ENCODE measurements around the gene ZNF141. TPM values are rescaled to one million over a fixed set of nuclear protein-coding genes. Genes with fewer than 3 reads are reported as not detected.
"Not testable (repeated sequence)": the region's sequence is repeated elsewhere in the genome, so short reads cannot be mapped to it uniquely, and the experiment has no call there.

ZNF141 gene
- total RNA-seq, 2 donors from 2014 or later: 17.2 to 32.2 TPM

- intact Hi-C loops (cut with DNase I): no loop called here
- H3K4me3 ChIP-seq: no peak overlapping the region
These were observed 46.8 kb downstream of the ZNF141 start for GRCh38 chr4:384311-385010.

GRCh38 chr4:385934-386707 is 48.5 kb downstream of the ZNF141 start:
- intact Hi-C loops (cut with DNase I): no loop called here
- Histone ChIP-seq H3K27me3 (replicated peaks; ENCODE audit: insufficient read depth) (no peaks in the 10 kb centered on the region), H3K9me3 (no peaks in the 10 kb centered on the region), H3K4me1 (replicated peaks) (no peaks in the 10 kb centered on the region), H3K36me3 (no peaks in the 10 kb centered on the region), H3K27ac (no peak overlapping the region), H3K4me3 (no peak overlapping the region)
- no peak for DNase-seq (ENCODE audit: low spot score)
- 6% methylated on average over 38 of the region's 46 CpGs for WGBS
- TF ChIP-seq POLR2AphosphoS5 (IDR thresholded peaks at IDR 0.05) (no peak), POLR2A (IDR thresholded peaks at IDR 0.05) (no peak)
- TF ChIP-seq, protein P1, sequence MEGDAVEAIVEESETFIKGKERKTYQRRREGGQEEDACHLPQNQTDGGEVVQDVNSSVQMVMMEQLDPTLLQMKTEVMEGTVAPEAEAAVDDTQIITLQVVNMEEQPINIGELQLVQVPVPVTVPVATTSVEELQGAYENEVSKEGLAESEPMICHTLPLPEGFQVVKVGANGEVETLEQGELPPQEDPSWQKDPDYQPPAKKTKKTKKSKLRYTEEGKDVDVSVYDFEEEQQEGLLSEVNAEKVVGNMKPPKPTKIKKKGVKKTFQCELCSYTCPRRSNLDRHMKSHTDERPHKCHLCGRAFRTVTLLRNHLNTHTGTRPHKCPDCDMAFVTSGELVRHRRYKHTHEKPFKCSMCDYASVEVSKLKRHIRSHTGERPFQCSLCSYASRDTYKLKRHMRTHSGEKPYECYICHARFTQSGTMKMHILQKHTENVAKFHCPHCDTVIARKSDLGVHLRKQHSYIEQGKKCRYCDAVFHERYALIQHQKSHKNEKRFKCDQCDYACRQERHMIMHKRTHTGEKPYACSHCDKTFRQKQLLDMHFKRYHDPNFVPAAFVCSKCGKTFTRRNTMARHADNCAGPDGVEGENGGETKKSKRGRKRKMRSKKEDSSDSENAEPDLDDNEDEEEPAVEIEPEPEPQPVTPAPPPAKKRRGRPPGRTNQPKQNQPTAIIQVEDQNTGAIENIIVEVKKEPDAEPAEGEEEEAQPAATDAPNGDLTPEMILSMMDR (IDR thresholded peaks at IDR 0.05): no peak

More at GRCh38 chr4:384311-385010, 46.8 kb downstream of the ZNF141 start:
- H3K27ac ChIP-seq: no peak overlapping the region
- TF ChIP-seq POLR2A (IDR thresholded peaks at IDR 0.05) (no peak), POLR2AphosphoS5 (IDR thresholded peaks at IDR 0.05) (no peak)
- TF ChIP-seq, protein P1 (IDR thresholded peaks at IDR 0.05): no peak
- H3K4me1 ChIP-seq (replicated peaks): no peaks in the 10 kb centered on the region
- no peak for DNase-seq (ENCODE audit: low spot score)
- no peaks in the 10 kb centered on the region for H3K36me3 ChIP-seq
- H3K27me3 ChIP-seq (replicated peaks; ENCODE audit: insufficient read depth): no peaks in the 10 kb centered on the region
- WGBS: 79% methylated on average over 10 of the region's 10 CpGs
- no peaks in the 10 kb centered on the region for H3K9me3 ChIP-seq

GRCh38 chr4:386708-387105 is 49.1 kb downstream of the ZNF141 start:
- no peak for TF ChIP-seq POLR2A (IDR thresholded peaks at IDR 0.05)
- no peak for TF ChIP-seq POLR2AphosphoS5 (IDR thresholded peaks at IDR 0.05)
- TF ChIP-seq, protein P1 (IDR thresholded peaks at IDR 0.05): no peak
- Histone ChIP-seq H3K27me3 (replicated peaks; ENCODE audit: insufficient read depth) (no peaks in the 10 kb centered on the region), H3K27ac (no peak overlapping the region), H3K4me3 (no peak overlapping the region), H3K36me3 (no peaks in the 10 kb centered on the region), H3K9me3 (no peaks in the 10 kb centered on the region), H3K4me1 (replicated peaks) (no peaks in the 10 kb centered on the region)
- intact Hi-C loops (cut with DNase I): no loop called here
- DNase-seq (ENCODE audit: low spot score): no peak
- WGBS: 16% methylated on average over 23 of the region's 23 CpGs

DNA sequence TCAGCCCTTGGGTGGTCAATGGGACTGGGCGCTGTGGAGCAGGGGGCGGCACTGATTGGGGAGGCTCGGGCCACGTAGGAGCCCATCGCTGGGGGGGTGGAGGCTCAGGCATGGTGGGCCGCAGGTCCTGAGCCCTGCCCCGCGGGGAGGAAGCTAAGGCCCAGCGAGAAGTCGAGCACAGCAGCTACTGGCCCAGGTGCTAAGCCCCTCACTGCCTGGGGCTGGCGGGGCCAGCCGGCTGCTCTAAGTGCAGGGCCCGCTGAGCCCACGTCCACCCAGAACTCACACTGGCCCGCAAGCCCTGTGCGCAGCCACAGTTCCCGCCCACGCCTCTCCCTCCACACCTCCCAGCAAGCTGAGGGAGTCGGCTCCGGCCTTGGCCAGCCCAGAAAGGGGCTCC is 66.4 kb downstream of the ZNF141 start:
- H3K4me3 ChIP-seq: no peak overlapping the region
- H3K4me1 ChIP-seq (replicated peaks): no peaks in the 10 kb centered on the region
- no peaks in the 10 kb centered on the region for H3K9me3 ChIP-seq
- intact Hi-C loops (cut with DNase I): no loop called here
- DNase-seq (ENCODE audit: low spot score): no peak
- H3K27me3 ChIP-seq (replicated peaks; ENCODE audit: insufficient read depth): no peaks in the 10 kb centered on the region
- TF ChIP-seq, protein P1 (IDR thresholded peaks at IDR 0.05): no peak
- TF ChIP-seq POLR2A (IDR thresholded peaks at IDR 0.05) (no peak), POLR2AphosphoS5 (IDR thresholded peaks at IDR 0.05) (no peak)
- H3K27ac ChIP-seq: no peak overlapping the region
- 97% methylated on average over 18 of the region's 20 CpGs for WGBS
- H3K36me3 ChIP-seq: no peaks in the 10 kb centered on the region

DNA sequence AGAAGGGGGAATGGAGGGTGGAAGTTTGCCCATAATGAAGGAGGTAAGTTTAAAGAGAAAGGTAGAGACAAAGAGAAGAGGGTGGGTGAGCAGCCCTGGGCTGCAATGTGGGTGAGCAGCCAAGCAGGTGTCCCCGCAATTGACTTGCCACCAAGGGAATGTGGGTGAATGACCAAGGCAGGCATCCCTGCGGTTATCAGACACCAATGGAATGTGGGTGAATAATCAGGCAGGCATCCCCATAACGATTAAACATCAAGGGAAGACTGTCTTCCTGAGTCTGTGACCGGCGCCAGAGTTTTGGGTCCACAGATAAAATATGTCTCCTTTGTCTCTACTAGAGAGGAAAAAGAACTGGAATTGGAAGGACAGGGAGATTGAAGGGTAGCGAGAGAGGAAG is 70.7 kb downstream of the ZNF141 start:
- not testable (repeated sequence) for H3K36me3 ChIP-seq
- 95% methylated on average over 6 of the region's 6 CpGs for WGBS

More for the DNA sequence above, 70.7 kb downstream of the ZNF141 start:
- H3K27ac ChIP-seq; intact Hi-C loops (cut with DNase I); H3K4me3 ChIP-seq; DNase-seq (ENCODE audit: low spot score); H3K27me3 ChIP-seq (replicated peaks; ENCODE audit: insufficient read depth); H3K4me1 ChIP-seq (replicated peaks); H3K9me3 ChIP-seq: not testable (repeated sequence)

Data from prostate gland (tissue), 2 donors.